Duodenal mucosa (tissue), 2 donors: ENCODE measurements around the gene UBE2O.
A peak's percentile ranks its signal among the peaks of the same experiment; 100 is the strongest.
"Not testable (repeated sequence)": the region's sequence is repeated elsewhere in the genome, so short reads cannot be mapped to it uniquely, and the experiment has no call there.

Experiments
- H3K27ac ChIP-seq: one replicate; pipeline ENCODE4 v1.7.0; 2013; ENCODE audit warnings: low read depth, low read length
- H3K27me3 ChIP-seq, 2 donors: one replicate each; pipeline ENCODE4 v1.7.0; 2013; ENCODE audit warnings: low read length in 2 of 2, control low read depth in 1 of 2; ENCODE audit not compliant: insufficient read depth in 2 of 2, control insufficient read depth in 1 of 2
- H3K36me3 ChIP-seq, 2 donors: one replicate each; pipeline ENCODE4 v1.7.0; 2013; ENCODE audit warnings: low read length in 2 of 2, control low read depth in 1 of 2; ENCODE audit not compliant: insufficient read depth in 2 of 2, control insufficient read depth in 1 of 2
- H3K4me1 ChIP-seq, 2 donors: one replicate each; pipeline ENCODE4 v1.7.0; 2013; ENCODE audit warnings: low read length in 2 of 2, control low read depth in 1 of 2; ENCODE audit not compliant: insufficient read depth in 2 of 2, control insufficient read depth in 1 of 2
- H3K4me3 ChIP-seq, 2 donors: one replicate each; pipeline ENCODE4 v1.7.0; 2013; ENCODE audit warnings: low read length in 2 of 2, low read depth in 1 of 2
- H3K9ac ChIP-seq, 2 donors: one replicate each; pipeline ENCODE4 v1.7.0; 2013; ENCODE audit warnings: low read length in 2 of 2, low read depth in 1 of 2
- H3K9me3 ChIP-seq, 2 donors: one replicate each; pipeline ENCODE4 v1.7.0; 2013; ENCODE audit warnings: low read length in 2 of 2, control low read depth in 1 of 2; ENCODE audit not compliant: control insufficient read depth in 1 of 2

Gene UBE2O

GRCh38 chr17:76353004-76353598, 99.9 kb downstream of the UBE2O start:
- Histone ChIP-seq H3K4me1 (peaks cover 11 to 12% of the 10 kb centered on the region in 2 donors), H3K9ac (peak overlapping the region; percentile 74), H3K27ac (peak overlapping the region; percentile 93), H3K9me3 (no peaks in the 10 kb centered on the region), H3K36me3 (no peaks in the 10 kb centered on the region), H3K27me3 (no peaks in the 10 kb centered on the region), H3K4me3 (peak overlapping the region; percentile 84 to 87)

- H3K4me3 ChIP-seq, result no peak overlapping the region
- no peaks in the 10 kb centered on the region for H3K9me3 ChIP-seq
- no peak overlapping the region for H3K27ac ChIP-seq
- H3K4me1 ChIP-seq, result peaks cover 11 to 12% of the 10 kb centered on the region in 2 donors
- H3K36me3 ChIP-seq, result peaks cover 0 to 10% of the 10 kb centered on the region in 2 donors
- H3K9ac ChIP-seq, result no peak overlapping the region
- H3K27me3 ChIP-seq, result no peaks in the 10 kb centered on the region
These were observed 101.4 kb downstream of the UBE2O start for GRCh38 chr17:76351526-76352071.

- no peak overlapping the region for H3K9ac ChIP-seq
- peaks cover 11 to 12% of the 10 kb centered on the region in 2 donors for H3K4me1 ChIP-seq
- no peak overlapping the region for H3K4me3 ChIP-seq
- no peaks in the 10 kb centered on the region for H3K9me3 ChIP-seq
- no peak overlapping the region for H3K27ac ChIP-seq
- H3K27me3 ChIP-seq, result no peaks in the 10 kb centered on the region
- peaks cover 0 to 21% of the 10 kb centered on the region in 2 donors for H3K36me3 ChIP-seq
These were observed 102.5 kb downstream of the UBE2O start for GRCh38 chr17:76350463-76350862.

GRCh38 chr17:76346936-76347335, 106.0 kb downstream of the UBE2O start:
- not testable (repeated sequence) for H3K4me1 ChIP-seq, H3K27ac ChIP-seq, H3K27me3 ChIP-seq, H3K4me3 ChIP-seq, H3K9me3 ChIP-seq, H3K9ac ChIP-seq
- H3K36me3 ChIP-seq, result peaks cover 8 to 33% of the 10 kb centered on the region in 2 donors

GRCh38 chr17:76345377-76345974, 107.5 kb downstream of the UBE2O start:
- Histone ChIP-seq H3K27ac (no peak overlapping the region), H3K36me3 (peaks cover 8 to 36% of the 10 kb centered on the region in 2 donors), H3K9ac (no peak overlapping the region)

GRCh38 chr17:76343106-76343505, 109.8 kb downstream of the UBE2O start:
- Histone ChIP-seq H3K9ac (no peak overlapping the region), H3K27ac (no peak overlapping the region), H3K4me3 (no peak overlapping the region), H3K9me3 (no peaks in the 10 kb centered on the region), H3K36me3 (peaks cover 8 to 36% of the 10 kb centered on the region in 2 donors), H3K27me3 (no peaks in the 10 kb centered on the region), H3K4me1 (no peaks in the 10 kb centered on the region)

More at GRCh38 chr17:76345377-76345974, 107.5 kb downstream of the UBE2O start:
- Histone ChIP-seq H3K27me3 (no peaks in the 10 kb centered on the region), H3K4me3 (no peak overlapping the region), H3K4me1 (no peaks in the 10 kb centered on the region), H3K9me3 (no peaks in the 10 kb centered on the region)

- Histone ChIP-seq H3K27me3 (no peaks in the 10 kb centered on the region), H3K4me1 (no peaks in the 10 kb centered on the region), H3K9me3 (no peaks in the 10 kb centered on the region), H3K36me3 (peaks cover 8 to 23% of the 10 kb centered on the region in 2 donors), H3K4me3 (no peak overlapping the region), H3K9ac (no peak overlapping the region), H3K27ac (no peak overlapping the region)
These were observed 111.7 kb downstream of the UBE2O start for GRCh38 chr17:76341301-76341700.
